Activated T-helper 1 cell treated with Interleukin-2 at 50 U/mL for 16 hours (primary cell): ENCODE results near the gene ZDHHC22.
"Not testable (repeated sequence)": the region's sequence is repeated elsewhere in the genome, so short reads cannot be mapped to it uniquely, and the experiment has no call there.

Experiments used
- DNase-seq: peaks from one replicate; pipeline ENCODE4 v3.0.0-alpha.2; 2020; ENCODE audit warnings: low read depth

The ZDHHC22 gene, protein sequence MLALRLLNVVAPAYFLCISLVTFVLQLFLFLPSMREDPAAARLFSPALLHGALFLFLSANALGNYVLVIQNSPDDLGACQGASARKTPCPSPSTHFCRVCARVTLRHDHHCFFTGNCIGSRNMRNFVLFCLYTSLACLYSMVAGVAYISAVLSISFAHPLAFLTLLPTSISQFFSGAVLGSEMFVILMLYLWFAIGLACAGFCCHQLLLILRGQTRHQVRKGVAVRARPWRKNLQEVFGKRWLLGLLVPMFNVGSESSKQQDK

DNA sequence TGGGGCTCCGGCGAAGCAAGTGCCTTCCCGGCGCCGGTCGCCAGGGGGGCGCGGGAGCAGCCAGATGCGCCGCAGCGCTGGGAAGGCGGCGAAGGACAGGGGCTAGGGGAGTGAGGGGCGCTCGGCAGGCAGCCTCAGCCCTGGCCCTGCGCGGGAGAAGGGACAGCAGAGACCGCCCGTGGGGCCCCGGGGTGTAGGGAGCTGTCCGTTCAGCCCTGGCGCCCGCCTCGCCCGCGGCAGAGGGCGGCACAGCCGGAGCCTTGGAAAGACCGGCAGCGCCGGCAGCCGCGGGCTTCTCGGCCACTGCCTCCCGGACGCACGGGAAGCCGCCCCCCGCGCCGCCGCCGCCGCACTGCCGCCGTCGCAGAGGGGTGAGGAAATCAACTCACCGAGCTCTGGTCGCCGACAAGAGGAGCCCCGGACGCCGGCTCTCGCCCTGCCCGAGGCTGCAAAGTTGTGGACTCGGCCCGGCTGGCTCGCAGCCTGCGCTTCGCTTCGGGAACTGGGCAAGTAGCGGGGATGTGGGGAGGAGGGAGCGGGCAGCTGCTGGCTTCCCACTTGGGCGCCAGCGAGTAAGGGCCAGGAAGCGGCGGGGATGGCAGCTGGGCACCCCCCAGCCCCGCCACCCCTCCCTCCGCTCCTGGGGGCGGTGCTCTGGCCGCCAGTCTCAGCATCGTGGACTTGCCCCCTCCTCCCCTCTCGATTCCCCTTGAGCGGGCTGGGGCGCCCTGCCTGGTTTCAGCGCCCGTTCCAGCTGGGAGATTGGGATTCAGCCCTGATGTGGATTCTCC lies at the start of gene ZDHHC22:
ZDHHC22 (minus strand) TSS at position 578 of the 791 bp plus-strand sequence. CDS start 2,053 bp downstream, outside the sequence.
- no peak for DNase-seq

DNA sequence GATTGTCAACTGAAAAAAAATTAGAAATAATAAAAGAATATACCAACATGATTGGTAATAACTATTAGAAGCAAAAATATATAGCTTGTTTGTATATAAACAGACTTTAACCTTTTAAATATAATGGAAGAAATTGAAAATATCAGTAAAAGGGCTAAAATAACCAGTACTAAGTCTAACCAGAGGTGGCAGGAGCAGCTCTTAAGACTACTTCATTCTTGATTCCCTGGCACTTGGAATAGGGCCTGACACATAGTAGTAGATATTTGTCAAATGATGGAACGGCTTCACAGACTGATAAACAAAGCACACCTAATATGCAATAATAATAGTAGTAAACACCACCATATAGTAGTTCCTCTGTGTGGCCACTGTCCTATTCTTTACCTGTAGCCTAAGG lies 49.4 kb upstream of the ZDHHC22 start:
- DNase-seq, result no peak

DNA sequence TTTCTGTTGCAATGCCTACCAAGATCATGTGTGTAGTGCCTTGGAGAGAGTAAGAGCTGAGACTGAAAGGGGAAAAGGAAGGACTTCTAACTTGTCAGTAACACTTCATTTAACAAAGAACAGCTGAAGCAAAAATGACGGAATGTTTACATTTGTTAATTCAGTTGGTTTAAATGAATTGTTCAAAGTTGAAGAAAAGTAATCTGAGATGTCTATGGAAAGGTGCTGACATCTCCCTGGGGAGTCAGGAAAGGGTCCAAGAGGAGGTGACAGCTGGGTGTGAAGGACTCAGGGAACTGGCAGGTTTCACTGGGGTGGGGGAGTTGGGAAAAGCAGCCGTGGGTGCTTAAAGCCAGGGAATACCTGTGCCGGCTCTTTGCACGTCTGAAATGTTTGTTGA lies 47.9 kb upstream of the ZDHHC22 start:
- no peak for DNase-seq

DNA sequence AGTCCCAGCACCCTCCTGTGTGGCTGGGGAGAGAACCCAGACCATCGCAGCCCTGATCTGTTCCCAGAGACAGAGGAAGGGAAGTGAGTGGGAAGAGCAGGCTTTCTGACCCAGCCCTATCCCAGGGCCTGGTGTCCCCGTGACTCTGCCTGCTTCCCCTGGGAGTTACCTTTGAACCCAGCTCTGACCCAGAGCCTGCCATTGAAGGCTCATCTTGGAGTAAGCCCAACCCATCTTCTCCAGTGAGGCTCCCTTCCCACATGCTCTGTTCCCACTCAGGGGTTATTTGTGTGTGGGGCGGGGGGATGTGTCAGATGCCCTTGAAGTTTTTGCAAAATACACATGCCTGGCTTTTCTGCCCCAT lies 46.0 kb upstream of the ZDHHC22 start:
- no peak for DNase-seq

DNA sequence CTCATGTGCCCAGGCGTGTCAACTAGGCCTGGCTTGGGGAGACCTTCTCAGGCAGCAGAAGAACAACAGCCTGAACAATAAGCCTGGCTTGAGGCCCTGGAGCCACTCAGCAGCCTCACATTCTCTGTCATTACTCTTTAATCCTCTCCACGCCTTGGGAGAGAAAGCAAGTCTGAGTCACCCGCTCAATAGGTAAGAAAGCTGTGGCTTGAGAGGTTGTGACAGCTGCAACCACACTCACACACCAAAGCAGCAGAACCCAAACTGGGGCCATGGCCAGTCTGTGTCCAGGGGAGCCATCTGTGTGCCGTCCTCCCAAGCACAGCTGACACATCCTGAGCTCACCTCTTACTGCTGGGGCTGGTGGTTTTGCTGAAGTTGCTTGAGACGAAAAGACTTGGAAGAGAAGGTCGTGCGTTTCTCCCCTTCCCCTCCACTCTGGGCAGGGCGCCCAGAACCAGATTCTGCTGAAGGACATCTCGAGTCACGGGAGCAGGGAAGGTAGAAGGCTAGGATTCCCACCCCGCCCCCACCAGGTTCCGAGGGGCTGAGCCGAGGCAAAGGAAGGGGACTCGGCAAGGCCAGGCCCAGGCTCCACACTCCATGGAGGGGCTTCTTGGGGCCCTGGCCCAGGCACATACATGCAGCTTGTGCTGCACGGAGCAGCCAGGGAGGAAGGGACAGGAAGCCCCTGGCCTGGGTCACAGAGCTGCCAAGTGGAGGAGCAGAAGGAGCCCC lies 45.5 kb upstream of the ZDHHC22 start:
- no peak for DNase-seq

DNA sequence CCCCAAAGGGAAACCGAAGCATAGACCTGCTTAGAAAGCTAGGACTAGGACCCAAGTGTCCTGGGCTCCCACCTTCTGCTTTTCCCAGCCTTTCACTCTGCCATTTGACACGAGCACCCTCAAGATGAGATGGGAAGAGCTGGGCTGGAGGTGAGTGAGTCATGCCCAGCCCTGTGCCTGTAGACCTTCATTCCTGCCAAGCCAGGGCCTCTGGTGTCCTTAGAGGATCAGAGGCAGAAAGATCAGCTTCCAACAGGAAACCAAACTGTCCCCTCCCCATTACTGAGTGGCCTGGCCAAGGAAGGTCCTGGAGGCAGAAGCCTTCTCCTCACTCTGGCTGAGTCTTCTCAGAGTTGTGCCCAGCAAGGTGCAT lies 43.5 kb upstream of the ZDHHC22 start:
- no peak for DNase-seq

DNA sequence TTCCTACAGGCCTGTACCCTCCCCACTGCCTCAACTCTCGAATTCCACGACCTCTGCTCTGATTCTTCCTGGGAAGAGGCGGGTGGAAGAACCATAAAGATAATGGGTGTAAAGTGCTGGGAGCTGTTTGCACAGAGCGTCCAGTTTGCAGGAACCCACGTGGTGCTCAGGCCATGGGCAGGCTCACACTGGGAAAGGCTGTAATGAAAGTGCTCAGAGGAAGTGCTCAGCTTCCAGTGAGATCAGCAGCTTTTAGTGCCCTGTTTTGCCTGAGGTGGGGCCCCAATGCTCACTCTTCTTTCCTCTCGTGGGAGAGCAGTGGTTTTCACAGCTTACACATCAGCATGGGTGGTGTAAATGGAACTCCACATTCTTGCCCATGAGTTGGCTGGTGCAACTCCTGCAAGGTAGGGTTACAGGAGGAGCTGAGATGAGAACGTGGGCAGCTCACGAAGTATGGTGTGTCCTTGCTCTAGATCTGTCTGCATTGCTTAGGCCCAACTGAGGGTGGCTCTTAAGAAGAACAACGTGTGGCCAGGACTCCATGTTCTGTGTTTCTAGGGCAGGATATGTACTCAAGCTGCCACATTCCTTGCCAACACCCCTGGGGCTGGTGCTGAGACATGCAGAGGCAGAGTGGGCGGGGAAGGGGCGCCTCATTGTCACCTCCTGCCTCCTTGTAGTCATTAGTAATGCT lies 43.0 kb upstream of the ZDHHC22 start:
- DNase-seq, result no peak

DNA sequence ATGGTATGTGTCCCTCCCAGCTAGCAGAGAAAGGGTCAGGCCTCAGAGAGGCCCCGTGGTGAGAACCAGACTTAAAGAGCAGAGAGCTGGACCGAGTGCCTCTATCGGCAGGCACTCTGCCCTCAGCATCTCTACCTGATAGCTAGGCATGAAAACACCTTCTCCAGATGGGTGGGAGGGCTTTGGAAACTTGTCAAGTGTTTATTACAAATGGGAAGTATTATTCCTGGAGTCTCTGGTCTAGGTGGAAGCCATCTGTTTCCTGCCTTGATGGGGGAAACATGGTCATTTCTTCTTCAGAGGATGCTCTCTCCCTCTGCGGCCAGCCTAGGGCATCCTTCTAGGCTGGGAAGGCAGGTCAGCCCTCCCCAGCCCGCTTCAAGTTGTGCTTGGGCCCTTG lies 42.3 kb upstream of the ZDHHC22 start:
- no peak for DNase-seq

DNA sequence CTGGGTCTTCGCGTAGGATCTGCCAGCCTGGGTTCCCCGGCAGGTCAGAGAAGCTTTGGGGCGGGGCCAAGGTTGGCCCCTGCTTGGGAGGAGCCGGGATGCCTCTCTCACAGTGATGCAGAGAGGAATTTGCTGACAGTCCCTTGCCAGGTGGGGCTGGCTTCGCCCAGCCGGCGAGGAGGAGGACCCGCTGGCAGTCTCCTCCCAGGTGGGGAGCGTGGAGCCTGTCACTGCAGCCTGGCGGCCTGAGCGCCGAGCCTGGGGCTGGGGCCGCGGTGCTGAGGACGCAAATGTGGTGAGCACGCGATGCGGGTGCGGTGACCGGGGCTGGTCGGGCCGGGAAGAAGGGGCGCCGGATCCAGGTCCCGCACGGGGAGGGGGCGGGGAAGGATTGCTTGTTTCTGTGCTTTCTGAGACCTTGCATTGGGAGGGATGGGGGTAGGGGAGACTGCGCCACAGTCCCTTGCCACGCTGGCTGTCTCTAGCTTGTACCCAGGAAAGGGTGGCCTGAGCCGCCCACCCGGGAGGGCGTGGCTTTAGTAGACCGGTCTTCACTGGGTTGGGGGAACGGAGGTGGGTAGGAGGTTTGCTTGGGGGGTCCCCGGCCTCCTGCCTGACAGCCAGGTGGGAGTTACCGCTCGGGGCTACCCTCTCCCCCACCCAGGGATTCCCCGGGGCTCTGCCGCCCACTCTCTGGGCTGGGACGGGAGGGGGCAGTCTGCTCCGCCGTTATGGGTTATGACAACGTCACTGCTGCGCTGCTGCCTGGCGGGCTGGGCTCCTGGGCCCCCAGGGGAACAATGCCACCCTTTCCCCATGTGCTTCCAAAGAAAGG lies 40.2 kb upstream of the ZDHHC22 start, which contains the start of gene TMEM63C:
TMEM63C (plus strand) TSS at position 196 of the 835 bp plus-strand sequence. CDS start 37,016 bp downstream, outside the sequence.
- DNase-seq, result peak; percentile 13

DNA sequence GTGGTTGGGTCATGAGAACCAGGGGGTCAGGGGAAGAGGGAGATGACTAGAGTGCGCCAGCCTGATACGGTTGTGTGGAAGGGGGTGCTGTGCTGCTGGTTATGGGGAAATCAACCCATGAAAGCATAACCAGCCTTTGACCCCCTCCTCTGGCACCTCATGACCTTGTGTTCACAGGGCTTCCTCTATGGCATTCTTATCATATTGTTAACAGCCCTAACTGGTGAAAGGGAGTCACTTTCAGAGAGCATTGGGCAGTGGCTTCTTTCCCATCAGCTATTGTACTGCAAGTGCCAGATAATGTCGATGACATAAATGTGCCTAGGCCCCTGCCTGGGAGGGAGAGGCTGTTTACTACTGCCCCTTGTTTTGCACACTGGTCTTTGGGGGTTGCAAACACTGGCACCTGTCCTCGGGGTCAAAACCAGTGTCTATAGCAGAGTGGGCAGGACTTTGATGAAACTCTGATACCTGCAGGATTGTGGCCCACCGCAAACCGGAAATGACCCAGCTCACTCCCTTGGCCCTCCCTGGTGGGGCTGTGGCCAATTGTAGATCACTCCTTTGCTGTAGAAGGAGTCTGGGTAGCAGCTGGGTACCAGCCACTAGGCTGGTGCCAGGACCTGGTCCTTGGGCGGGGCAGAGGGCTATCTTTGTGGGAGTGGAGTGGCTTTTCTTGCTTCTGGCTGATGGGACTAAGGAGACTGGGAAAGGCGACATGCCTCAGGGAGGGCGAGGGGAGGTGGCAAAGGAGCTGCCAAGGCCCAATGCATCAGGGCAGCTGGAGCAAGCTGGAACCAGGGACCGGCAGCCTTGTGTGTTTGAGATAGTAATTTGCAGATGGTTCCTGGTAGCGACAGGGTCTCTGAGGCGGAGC lies 39.4 kb upstream of the ZDHHC22 start:
- no peak for DNase-seq

DNA sequence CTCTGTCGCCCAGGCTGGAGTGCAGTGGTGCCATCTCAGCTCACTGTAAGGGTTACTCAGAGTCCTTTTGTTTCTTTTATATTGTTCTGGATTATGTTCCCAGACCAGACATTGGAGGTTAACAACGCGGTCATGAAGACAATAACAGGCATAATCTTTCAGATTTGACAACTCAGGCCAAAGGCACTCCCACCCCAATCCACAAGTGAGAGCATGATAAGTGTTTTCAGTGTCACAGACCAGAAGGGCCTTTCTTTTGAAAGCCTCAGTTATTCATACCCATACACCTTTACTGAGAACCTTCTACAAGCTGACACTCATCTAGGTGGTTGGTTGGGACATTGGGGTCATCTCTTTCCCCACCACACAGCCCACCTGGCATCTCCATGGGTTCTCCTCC lies 37.1 kb upstream of the ZDHHC22 start:
- no peak for DNase-seq

DNA sequence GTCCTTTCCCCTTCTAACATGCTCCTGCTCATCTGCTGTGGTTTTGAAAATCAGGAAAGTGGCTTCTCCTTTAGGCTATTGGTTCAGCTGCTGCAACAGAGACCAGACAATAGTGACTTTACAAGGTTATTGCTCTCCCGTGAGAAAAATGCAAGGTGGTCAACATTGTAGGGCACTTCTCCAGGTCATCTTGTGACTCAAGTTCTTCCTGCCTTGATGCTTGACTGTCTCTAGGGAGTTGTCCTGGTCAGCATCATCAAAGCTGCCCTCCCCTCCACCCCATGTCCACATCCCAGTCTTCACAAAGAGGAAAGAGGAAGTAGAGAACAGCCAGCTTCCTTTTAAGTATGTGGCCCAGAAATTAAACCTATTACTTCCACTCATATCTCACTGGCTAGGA lies 36.1 kb upstream of the ZDHHC22 start:
- DNase-seq, result no peak

DNA sequence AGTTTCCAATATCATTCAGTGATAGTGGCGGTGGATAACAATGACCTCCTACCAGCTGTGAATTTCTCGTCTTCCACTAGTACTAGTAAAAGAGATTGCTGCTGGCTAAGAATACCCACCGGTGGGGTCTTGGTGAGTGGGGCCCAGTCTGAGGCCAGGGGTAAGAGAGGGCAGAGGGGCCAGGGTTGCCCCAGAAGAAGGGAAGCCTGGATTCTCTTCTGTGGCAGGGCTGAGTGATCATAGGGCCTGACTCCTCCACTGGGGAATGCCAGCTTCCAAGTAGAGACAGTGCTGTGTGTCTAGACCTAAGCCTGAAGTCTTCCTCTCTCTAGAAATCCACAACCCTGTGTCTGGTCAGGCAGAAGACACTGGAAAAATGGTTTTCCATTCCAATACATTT lies 34.3 kb upstream of the ZDHHC22 start:
- no peak for DNase-seq

DNA sequence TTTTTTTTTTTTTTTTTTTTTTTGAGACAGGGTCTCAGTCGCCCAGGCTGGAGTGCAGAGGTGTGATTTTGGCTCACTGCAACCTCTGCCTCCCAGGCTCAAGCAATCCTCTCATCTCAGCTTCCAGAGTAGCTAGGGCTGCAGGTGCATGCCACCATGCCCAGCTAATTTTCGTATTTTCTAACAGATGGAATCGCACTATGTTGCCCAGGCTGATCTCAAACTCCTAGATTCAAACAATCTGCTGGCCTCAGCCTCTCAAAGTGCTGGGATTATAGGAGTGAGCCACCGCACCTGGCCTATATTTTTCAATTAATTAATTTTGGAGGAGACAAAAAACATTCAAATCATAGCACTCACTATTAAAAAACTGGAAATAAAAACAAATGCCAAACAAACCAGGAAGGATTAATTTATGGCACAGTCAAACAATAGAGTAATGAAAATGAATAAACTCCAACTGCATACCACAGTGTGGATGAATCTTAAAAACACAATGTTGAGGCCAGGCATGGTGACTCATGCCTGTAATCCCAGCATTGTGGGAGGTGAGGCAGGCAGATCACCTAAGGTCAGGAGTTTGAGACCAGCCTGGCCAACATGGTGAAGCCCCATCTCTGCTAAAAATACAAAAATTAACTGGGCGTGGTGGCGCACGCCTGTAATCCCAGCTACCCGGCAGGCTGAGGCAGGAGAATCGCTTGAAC lies 32.5 kb upstream of the ZDHHC22 start:
- not testable (repeated sequence) for DNase-seq

DNA sequence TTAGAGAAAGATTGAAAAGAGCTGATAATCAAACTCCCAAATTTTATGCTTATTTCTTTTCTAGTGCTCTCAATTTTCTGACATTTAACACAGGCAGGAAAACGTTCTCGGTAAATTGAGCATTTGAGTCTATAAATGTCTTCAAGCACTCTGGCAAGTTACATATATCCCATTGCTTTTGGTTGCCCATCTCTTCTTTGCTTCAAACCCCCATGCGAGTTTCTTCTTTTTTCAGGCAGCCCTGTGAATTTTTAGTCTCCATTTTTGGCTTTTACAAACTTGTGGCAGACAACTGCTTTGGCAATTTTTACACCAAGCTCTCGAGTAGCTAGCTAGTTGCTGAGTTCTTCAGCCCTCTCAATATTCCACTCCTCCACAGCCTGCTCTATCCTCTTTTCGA lies 31.3 kb upstream of the ZDHHC22 start:
- no peak for DNase-seq

DNA sequence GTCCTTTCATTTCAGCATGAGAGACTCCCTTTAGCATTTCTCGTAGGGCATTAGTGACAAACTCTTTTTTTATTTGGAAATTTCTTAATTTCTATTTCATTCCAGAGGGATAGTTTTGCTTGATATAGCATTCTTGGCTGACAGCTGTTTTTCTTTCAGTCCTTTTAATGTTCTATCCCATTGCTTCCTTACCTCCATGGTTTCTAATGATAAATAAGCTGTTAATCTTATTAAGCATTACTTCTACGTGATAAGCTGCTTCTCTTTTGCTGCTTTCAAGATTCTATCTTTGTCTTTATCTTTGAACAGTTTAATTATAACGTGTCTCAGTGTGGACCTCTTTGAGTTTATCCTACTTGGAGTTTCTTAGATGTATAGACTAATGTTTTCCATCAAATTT lies 28.5 kb upstream of the ZDHHC22 start:
- DNase-seq, result no peak

DNA sequence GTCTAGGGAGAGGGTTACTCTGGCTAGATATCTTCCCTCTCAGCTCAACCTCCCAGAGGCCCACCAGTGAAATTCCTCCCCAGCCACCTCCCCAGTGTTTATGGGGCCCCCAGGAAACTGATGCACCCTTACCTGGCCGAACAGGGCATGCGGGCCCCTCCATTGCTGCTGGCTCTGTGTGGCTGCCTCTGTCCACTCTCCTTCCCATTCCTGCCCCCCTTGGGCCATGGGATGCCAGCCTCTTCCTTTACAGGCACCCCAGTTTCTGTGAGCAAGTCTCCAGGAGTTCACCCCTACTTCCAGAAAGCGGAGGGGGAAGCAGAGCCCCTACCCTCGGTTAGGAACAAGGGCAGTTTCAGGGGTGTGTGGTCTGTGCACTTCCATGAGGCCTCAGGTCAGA lies 19.4 kb upstream of the ZDHHC22 start:
- DNase-seq, result no peak

DNA sequence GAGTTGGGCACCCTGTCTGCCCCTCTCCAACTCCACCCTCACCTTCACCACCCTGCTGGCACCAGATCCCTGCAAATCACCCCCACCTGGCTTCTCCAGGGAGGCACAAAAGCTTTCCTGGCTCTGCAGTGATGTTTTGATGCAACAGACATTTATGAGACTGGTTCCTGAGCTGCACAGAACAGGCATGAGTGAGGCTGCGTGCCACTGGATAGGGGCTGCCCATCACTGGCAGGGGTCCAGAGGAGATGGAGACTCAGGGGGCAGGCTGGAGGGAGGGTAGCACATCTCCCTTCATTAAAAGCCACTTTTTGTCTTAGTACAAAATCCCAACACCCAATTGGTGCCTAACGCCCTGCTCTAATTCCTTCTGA lies 17.3 kb upstream of the ZDHHC22 start:
- DNase-seq, result no peak

DNA sequence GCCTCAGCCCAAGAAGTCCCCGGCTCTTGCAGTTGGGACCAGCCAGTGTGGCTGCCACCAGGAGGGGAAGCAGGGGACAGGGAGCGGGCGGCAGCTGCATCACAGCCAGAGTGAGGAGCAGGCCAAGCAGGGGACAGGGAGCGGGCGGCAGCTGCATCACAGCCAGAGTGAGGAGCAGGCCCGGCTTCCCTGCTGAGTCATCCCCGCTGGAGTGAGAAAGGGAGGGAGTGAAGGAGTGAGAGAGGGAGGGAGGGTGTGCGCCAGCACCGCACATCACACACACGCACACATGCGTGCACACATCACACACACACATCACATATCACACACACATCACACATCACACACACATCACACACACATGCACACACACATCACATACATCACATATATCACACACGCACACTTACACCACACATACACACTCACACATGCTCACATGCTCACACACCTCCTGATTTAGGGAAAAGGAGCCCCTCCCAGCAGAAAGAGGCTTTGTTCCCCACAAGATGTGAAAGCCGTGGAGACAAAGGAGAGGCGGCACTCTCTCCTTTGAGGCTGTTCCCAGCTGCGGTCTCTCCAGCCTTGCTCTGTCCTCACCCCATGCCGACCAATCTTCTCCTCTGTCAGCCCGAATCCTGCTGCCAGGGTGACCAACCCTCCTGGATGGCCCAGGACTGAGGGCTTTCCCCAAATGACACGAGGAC lies 16.7 kb upstream of the ZDHHC22 start:
- DNase-seq, result no peak
